Activated CD8-positive, alpha-beta memory T cell treated with anti-CD3 and anti-CD28 coated beads for 36 hours (primary cell): Measurements from ENCODE around the gene GLYATL1. TPM values are rescaled to one million over a fixed set of nuclear protein-coding genes. Genes with fewer than 3 reads are reported as not detected.

Experiments
- CTCF ChIA-PET: fragments of 350-600 bp; sonication (Branson Sonifier 250); formaldehyde crosslinking; loops from one replicate; lab custom pipeline; 2021; ENCODE audit warnings: antibody characterized with exemption; lab: Charles Lee
- POLR2A ChIA-PET: fragments of 350-600 bp; sonication (Branson Sonifier 250); formaldehyde crosslinking; loops from one replicate; lab custom pipeline; 2021; ENCODE audit warnings: antibody characterized with exemption; lab: Charles Lee
- total RNA-seq, 2 experiments: library from RNA; stranded (reverse); gene quantifications; one replicate each; pipeline ENCODE4 v1.2.3, GENCODE V29; 2021

GLYATL1 gene, protein sequence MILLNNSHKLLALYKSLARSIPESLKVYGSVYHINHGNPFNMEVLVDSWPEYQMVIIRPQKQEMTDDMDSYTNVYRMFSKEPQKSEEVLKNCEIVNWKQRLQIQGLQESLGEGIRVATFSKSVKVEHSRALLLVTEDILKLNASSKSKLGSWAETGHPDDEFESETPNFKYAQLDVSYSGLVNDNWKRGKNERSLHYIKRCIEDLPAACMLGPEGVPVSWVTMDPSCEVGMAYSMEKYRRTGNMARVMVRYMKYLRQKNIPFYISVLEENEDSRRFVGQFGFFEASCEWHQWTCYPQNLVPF
- not detected for total RNA-seq

DNA sequence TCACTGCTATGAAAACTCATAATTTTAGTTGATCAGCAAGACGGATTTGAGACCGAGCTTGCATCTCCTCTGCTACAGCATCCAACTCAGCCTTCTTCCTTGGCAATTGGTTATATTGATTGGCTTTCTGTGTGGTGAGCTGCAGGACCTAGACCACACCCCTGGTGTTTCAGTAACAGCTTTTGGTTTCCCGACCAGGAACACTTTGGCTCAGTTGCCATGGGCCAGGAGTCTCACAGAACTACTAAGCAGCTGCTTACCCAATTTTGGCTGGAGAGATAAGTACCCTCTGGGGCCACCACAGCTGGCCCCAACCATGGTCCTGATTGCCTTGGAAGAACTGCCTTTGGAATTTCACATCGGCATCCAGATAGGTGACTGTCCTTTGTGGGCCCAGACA, at the start of gene GLYATL1:
TSS of gene GLYATL1 (plus strand) at position 212 of the 400 bp plus-strand sequence. CDS start 7,600 bp downstream, outside the sequence.
- ChIA-PET CTCF (no interaction called here), POLR2A (no interaction called here)

DNA sequence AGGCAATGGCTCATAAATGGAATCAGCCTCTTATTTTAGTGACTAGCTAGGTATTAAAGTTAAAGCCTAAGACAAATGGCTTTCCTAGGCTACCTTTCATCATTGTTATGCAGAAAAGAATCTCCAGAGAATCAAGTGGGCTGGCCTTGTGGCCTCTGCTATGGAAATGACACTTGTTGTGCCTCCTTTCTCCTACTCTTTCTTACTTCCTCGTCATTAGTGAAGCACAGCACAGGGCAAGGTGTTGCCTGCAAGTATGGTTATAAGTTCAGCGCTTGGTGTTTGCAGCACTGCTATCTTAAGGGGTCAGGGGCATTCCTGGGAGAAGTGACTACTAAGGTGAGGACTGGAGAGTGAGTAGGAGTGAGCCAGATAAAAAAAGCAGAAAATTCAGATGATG, 45.4 kb upstream of the GLYATL1 start:
- POLR2A ChIA-PET: no interaction called here
- CTCF ChIA-PET: no interaction called here

DNA sequence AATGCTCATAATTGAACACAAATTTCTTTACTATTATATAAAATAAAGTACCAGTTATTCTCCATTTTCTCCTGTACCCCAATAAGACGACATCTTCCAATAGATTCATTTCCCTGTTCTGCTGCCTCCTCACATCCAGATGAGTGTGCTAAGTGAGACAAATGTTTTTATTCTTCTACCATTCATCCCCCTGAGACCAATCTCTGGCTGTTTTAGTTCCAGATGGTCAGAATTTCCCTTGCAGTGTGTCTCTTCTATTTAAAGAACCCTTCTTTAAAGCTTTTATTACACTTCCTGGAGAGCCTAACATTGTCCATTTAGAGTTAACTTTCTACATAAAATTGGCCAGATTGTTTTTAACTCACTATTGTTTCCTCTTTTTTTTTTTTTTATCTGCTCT, 41.2 kb upstream of the GLYATL1 start:
- ChIA-PET POLR2A (no interaction called here), CTCF (no interaction called here)

DNA sequence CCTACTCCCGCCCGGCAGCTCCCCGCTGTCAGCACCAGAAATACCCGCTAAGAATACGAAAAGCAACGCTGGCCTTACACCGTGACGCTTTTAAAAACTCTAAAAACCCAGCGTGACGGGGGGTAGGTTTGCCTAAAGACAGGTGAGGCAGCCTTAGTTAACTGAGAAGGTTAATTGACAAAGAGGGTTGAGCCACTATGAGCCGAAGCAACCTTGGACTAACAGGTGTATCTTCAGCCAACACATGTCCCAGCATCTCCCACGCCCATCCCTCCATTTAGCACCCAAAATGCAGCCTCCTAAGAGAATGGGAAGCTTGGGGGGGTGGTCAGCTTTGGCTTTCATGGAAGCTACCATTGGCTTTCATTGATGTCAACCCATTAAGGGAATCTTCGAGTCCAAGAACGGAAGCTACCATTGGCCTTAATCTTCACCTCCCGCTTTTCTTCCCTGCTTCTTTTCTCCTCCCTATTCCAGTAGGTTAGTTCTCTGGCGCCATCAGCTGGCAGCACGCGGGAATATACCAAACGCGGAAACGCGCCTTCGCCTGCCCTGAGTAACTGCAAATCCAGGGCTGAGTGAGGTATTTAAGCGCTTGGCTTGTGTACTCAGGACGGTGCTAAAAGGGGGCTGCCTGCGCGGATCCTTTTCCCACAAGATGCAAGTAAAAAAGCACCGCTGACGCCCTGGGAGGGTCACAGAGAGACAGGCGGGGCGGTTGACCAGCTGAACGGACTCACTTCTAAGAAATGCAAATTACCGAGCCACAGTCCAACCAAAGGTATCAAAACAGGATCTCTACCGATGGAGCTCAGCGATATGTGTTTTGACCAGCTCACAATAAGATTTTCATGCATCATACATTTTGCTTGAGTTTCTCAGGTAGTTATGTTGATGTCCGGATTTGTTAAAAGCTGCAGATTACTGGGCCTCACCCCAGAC, 38.5 kb upstream of the GLYATL1 start:
- ChIA-PET POLR2A (no interaction called here), CTCF (interaction anchor here (1.3 kb wide), 1 partner anchor 18 kb away, joined by 4 read pairs; no protein-coding TSS in a partner anchor)

DNA sequence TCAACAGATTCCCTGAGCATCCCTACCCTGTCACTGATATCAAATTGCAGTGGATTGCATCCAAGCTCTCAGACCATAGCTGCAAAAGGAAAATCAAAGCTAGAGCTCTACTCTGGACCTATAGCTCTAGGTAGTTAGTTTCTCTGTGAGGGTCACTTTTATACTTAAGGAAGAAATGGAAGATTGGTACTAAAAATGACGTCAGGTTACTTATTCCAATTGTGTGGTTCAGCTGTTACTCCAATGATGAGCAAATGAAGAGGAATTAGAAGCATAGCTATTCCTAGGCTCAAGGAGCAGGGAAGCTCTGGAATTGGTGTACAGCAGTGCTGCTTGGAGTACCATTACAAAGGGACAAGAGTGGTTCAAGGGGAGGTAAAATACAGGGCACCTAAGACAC, 36.4 kb upstream of the GLYATL1 start:
- POLR2A ChIA-PET: no interaction called here
- CTCF ChIA-PET: no interaction called here

DNA sequence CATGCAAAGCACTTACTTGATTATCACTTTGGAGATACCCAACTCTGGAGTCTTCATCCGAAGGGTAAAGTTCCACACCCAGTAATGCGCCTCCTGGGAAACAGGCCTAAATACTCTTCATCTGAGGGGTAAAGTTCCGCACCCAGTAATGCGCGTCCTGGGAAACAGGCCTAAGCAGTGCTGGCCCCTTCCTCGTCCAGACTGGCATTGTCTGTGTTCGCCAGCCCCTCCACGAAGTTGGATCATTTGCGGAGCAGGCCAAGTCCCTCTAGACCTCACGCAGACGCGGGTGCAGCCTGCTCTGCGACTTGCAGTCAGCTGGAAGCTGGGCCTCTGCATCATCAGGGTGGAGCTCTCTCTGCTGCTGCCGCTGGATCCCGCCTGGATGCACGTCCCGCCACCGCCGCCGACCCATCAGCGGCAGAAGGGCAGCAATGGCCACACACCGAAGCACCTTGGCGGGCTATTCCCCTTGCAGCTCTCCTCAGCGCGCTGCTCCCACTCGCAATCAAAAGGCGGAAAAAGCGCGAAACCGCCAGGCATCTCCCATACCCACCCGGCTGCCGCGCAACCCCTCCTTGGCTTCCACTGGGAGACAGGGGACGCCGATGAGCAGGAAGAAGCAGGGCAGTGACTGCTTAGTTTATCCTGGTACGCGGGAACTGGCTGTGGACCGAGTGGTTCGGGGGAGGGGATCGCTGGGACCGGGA, 34.1 kb upstream of the GLYATL1 start:
- ChIA-PET POLR2A (no interaction called here), CTCF (no interaction called here)

DNA sequence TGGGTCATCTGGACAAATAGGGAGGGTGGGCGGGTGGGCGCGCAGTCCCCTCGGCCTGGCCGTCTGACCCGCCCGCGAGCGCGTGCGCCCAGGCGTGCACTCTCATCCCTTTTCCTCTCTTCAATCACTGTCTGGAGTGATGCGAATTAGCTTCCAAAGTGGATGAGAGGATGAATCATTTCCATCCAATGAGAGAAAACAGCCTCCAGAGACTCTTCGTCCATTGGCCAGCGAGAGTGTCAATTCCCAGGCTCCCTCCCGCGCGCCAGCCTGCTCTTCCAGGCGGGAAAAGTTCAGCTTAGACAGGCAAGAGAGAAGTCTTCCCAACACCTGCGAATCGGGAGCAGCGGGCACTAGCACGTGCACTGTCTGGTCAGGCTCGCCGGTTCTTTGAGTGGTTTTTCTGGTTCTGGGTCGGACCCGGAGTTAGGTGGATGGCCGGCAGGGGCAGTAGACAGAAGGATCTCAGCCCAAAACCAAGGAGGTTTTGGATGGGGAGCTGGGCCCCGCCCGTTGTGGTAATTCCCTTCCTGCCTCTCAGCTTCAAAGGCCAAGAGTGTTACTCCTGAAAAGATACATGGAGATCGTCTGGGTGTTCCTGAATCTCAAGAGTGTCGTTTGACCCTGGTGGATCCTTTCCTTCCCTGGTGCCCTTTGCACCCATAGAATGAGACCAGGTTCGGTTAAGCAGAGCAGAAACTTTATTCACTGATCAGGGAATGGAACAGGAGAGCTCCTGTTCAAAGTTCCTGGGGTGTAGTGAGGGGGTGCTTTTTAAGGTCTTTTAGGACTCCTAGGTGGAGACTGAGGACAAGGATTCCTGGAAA, 33.4 kb upstream of the GLYATL1 start:
- CTCF ChIA-PET: no interaction called here
- POLR2A ChIA-PET: no interaction called here

DNA sequence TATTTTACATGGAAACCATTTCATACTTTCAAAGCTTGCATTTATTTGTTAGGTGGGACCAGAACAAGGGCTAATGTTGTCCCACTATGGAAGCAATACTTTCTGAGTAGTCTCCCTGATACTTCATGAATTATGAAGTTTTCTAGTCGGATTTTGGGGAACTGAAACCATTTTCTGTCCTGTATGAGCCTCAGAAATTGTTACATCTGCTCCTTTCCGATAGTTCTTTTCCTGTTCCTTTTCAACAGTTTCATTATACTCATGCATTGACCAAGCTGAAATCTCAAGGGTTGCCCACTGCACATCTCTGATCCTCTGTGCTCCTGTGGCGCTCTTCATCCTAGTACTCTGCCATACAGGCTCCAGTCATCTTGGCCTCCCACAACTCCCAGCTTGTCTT, 31.5 kb upstream of the GLYATL1 start:
- CTCF ChIA-PET: no interaction called here
- POLR2A ChIA-PET: no interaction called here

DNA sequence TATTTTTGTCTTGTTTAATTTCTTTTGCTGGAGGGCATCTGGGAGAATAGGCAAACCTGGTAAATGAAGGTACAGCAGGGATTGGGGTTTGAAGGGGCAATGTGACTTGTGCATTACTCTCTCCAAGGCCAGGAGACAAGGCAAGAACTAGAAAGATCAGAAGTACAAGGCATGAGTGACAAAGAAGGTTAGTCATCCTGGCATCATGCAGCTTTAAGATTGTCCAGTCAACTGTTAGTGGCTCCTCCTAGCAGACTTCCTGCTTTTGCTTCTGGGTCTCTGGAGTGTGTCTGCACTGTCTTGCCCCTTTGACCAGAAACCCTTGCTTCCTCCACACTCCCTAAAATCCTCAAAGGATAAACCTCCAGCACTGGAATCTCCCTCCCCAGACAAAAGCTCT, 27.2 kb upstream of the GLYATL1 start:
- POLR2A ChIA-PET: no interaction called here
- CTCF ChIA-PET: no interaction called here

DNA sequence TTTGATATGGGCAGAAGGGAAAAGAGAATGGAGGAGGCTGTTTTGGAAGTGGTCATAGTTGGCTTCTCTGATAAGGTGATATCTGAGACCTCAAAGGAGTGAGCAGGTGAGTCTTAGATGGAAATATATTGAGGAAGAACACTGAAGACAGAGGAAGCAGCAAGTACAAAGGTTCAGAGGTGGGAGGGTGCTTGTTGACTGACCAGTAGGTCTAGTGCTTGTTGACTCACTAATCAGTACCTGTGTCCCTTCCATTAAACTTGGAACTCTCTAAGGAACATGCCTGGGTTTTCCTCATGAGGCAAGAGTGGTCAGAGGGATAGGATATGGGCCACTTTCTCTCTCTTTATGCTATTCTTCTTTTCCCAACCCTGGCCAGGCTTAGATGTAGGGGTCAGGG, 25.6 kb upstream of the GLYATL1 start:
- ChIA-PET POLR2A (no interaction called here), CTCF (no interaction called here)

DNA sequence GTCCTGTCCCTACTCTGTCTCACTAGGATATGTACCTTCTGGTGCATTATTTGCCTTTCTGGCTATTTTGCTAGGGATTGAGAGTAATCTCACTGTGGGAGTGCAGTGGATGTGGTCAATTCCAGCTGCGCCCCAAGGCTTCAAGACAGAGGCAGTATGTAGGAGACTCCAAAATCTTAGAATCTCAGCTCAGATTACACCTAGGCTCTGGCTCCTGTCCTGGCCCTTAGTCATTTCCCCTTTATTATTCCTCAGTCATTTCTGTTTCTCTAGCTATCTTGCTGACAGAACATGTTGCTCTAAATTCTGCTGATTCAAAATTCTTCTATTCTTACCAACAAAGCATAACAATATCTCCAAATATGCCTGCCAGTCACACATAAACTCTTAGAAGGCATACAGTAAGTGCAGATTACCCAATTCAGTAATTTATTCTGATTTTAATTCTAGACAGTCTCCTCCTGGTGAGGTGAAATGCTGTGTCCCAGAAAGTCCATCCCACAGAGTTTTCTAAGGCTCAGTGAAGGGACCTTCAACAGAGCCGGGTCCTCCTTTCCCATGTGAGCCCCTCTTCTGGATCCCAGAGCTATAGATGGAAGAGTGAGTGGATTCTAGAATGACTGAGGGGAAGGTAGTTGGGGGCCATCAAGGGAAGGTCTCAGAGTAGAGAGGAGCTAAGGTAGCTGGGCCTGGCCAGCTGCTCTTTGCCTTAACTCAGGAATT, 24.3 kb upstream of the GLYATL1 start:
- POLR2A ChIA-PET: no interaction called here
- CTCF ChIA-PET: no interaction called here

DNA sequence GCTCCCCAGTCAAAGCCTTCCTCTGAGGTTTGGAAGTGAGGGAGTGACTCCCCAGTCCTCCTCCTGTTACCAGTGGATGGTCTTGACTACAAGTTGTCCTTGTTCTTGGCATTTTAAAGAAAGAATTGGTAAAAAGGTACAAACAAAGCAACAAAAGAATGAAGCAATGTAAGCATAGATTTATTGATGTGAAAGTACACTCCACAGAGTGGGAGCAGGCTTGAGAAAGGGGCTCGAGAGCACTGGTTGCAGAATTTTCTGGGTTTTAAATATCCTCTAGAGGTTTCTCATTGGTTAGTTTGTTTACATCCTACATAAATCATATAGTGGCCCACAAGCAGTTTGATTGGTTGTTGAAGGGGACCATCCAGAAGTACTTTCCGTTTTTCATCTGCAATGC, 22.7 kb upstream of the GLYATL1 start:
- POLR2A ChIA-PET: no interaction called here
- CTCF ChIA-PET: no interaction called here

DNA sequence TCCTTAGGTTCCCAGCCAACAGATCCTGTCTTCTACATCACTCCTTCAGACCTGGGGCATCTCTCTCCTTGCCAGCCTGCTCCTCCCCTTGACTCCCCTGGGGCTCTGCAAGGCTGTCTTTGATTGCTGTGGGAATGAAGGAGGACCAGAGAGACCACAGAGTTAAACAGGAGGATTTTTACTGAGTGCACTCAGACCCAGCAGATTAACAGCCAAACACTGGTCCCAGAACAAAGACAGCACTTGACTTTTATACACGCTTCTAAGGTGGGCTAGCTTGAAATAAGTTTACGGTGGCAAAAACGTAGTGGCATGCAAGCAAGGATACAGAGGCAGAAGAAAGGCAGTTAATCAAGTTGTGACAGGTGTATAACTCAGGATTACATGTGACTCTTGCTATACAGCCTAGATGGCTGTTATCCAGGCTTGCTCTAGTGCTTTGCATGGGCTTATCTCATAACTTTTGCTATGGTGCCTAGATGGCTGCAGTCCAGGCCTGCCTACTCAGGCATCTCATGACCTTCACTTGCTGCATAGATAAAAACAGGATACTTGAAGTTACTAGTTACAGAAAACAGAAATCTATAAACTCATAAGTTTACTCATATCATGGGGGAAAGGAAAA, 22.0 kb upstream of the GLYATL1 start:
- CTCF ChIA-PET: no interaction called here
- POLR2A ChIA-PET: no interaction called here

DNA sequence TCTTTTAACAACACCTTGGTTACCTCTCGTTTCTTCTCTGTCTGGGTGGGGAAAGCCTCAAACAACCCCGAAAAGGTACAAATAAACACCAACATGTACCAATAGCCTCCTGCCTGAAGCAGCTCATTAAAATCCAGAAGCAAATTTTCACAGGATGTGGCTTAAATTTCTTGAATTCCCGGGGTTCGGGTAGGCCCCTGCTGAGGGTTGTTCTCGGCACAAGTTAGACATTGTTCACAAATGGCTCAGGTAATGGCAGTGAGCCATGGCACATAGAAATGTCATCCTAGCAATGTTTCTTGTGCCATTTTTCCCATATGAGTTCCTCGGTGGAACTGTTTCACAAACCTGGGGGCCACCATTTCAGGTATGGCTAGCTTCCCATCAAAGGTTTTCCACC, 19.7 kb upstream of the GLYATL1 start:
- CTCF ChIA-PET: interaction anchor here (0.7 to 1.4 kb wide), 2 partner anchors 19 to 134 kb away, joined by 3 to 4 read pairs; no protein-coding TSS in a partner anchor
- POLR2A ChIA-PET: no interaction called here

DNA sequence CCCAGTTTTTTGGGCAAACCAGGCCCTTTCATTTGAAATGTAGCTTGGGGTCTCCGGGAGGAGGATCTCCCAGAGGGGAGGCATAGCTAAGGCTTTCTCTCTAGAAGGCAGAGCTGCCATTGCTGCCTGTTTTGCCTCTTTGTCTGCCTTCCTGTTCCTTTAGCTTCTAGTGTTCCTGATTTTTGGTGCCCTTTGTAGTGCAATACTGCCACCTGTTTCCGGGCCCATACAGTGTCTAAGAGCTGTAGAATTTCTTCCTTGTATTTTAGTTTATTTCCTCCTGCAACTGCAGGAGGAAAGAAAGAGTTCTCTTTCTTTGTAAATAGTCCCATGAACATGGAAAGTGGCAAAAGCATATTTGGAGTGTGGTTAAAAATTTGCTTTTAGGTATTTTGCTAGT, 19.3 kb upstream of the GLYATL1 start:
- ChIA-PET CTCF (interaction anchor here (0.7 kb wide), 1 partner anchor 133 kb away, joined by 3 read pairs; no protein-coding TSS in a partner anchor), POLR2A (no interaction called here)

DNA sequence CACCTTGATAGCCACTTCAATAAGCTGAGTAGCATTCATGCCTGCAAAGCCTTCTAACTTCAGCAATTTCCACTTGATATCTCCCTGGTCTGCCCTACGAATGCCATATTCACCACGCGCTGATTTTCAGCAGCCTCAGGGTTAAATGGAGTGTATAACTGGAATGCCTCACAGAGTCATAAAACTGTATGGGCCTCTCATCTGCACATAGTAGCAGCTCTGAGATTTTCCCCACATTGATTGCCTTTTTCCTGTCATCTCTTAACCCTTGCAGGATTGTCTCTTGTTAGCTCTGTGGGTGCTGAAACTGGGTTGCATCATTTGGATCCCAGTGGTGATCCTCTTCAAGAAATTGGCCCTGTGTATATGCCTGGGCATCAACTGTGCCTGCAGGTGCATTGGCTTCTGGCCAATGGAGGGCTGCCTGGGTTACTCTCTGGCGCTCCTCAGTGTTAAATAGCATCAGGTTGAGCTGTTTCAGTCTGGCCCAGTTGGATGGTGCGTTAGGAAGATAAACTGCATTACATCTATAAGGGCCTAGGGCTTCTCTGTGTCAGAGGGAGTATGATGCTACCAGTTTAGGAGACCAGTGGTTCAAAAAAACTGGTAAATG, 17.4 kb upstream of the GLYATL1 start:
- ChIA-PET POLR2A (no interaction called here), CTCF (interaction anchor here (0.7 kb wide), 1 partner anchor 185 kb away, joined by 3 read pairs; the partner anchor contains the start of gene FAM111B)

DNA sequence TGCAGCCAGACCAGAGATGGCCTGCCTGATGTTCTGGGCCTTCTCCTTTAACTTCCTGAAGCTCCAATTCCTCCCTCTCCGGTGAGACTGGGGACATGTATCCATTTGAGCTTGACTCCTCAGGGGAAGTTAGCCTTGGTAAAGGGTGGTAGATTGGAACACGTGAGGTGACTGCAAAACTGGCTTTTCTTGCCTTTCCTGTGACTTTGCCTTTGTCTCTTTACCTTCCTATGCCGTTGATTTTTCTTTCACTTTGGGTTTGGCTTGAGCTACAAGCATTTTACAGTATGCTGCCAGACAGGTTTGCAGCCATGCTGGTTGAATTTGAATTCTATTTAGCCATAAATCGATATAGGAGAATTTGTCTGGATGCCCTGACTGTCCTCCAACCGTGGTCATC, 16.8 kb upstream of the GLYATL1 start:
- ChIA-PET CTCF (interaction anchor here (0.7 kb wide), 1 partner anchor 184 kb away, joined by 3 read pairs; the partner anchor contains the start of gene FAM111B), POLR2A (no interaction called here)
